ENCODE data around the gene ENO1.

DNA sequence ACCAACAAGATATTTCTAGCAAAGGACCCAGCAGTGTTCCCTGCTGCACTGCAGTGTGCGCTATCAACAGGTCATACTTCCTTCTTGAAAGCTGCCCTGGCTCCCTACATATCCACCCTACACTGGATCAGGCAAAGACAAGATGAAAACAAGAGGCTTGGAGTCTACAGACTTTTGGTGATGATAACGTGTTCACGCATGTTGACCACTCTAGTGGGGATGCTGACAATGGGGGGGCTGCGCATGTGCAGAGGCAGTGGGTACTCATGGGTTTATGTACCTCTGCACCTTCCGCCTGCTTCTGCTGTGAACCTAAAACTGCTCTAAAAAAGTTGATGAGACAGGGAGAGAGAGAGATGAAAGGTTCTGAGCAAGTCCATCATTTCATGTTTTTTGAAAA is 5.5 kb downstream of the ENO1 start:
- no peak for TF ChIP-seq ATF7 (IDR thresholded peaks at IDR 0.05; ENCODE audit: low read depth)
- TF ChIP-seq, protein P1, sequence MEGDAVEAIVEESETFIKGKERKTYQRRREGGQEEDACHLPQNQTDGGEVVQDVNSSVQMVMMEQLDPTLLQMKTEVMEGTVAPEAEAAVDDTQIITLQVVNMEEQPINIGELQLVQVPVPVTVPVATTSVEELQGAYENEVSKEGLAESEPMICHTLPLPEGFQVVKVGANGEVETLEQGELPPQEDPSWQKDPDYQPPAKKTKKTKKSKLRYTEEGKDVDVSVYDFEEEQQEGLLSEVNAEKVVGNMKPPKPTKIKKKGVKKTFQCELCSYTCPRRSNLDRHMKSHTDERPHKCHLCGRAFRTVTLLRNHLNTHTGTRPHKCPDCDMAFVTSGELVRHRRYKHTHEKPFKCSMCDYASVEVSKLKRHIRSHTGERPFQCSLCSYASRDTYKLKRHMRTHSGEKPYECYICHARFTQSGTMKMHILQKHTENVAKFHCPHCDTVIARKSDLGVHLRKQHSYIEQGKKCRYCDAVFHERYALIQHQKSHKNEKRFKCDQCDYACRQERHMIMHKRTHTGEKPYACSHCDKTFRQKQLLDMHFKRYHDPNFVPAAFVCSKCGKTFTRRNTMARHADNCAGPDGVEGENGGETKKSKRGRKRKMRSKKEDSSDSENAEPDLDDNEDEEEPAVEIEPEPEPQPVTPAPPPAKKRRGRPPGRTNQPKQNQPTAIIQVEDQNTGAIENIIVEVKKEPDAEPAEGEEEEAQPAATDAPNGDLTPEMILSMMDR (IDR thresholded peaks at IDR 0.05 in 2 of 3, conservative IDR thresholded peaks at IDR 0.05 in 1 of 3; ENCODE audit: control insufficient read depth in 2 of 3, extremely low read depth in 1 of 3, insufficient read depth in 1 of 3, low read depth in 3 of 3, low read length in 3 of 3), result no peak
- TF ChIP-seq ZZZ3 (IDR thresholded peaks at IDR 0.05; ENCODE audit: control insufficient read depth, insufficient read length, low read depth), result no peak
- no peak for TF ChIP-seq PAX8 (IDR thresholded peaks at IDR 0.05)
- TF ChIP-seq MXI1 (IDR thresholded peaks at IDR 0.05; ENCODE audit: low read depth, low read length), result no peak
- TF ChIP-seq, protein P2, sequence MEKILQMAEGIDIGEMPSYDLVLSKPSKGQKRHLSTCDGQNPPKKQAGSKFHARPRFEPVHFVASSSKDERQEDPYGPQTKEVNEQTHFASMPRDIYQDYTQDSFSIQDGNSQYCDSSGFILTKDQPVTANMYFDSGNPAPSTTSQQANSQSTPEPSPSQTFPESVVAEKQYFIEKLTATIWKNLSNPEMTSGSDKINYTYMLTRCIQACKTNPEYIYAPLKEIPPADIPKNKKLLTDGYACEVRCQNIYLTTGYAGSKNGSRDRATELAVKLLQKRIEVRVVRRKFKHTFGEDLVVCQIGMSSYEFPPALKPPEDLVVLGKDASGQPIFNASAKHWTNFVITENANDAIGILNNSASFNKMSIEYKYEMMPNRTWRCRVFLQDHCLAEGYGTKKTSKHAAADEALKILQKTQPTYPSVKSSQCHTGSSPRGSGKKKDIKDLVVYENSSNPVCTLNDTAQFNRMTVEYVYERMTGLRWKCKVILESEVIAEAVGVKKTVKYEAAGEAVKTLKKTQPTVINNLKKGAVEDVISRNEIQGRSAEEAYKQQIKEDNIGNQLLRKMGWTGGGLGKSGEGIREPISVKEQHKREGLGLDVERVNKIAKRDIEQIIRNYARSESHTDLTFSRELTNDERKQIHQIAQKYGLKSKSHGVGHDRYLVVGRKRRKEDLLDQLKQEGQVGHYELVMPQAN (conservative IDR thresholded peaks at IDR 0.05), result no peak
- TF ChIP-seq MYC (IDR thresholded peaks at IDR 0.05; ENCODE audit: insufficient read depth, insufficient read length, insufficient replicate concordance, low read length, severe bottlenecking), result no peak
- TF ChIP-seq, protein P3, sequence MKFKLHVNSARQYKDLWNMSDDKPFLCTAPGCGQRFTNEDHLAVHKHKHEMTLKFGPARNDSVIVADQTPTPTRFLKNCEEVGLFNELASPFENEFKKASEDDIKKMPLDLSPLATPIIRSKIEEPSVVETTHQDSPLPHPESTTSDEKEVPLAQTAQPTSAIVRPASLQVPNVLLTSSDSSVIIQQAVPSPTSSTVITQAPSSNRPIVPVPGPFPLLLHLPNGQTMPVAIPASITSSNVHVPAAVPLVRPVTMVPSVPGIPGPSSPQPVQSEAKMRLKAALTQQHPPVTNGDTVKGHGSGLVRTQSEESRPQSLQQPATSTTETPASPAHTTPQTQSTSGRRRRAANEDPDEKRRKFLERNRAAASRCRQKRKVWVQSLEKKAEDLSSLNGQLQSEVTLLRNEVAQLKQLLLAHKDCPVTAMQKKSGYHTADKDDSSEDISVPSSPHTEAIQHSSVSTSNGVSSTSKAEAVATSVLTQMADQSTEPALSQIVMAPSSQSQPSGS (IDR thresholded peaks at IDR 0.05; ENCODE audit: low read length), result no peak
- TF ChIP-seq, protein P4, sequence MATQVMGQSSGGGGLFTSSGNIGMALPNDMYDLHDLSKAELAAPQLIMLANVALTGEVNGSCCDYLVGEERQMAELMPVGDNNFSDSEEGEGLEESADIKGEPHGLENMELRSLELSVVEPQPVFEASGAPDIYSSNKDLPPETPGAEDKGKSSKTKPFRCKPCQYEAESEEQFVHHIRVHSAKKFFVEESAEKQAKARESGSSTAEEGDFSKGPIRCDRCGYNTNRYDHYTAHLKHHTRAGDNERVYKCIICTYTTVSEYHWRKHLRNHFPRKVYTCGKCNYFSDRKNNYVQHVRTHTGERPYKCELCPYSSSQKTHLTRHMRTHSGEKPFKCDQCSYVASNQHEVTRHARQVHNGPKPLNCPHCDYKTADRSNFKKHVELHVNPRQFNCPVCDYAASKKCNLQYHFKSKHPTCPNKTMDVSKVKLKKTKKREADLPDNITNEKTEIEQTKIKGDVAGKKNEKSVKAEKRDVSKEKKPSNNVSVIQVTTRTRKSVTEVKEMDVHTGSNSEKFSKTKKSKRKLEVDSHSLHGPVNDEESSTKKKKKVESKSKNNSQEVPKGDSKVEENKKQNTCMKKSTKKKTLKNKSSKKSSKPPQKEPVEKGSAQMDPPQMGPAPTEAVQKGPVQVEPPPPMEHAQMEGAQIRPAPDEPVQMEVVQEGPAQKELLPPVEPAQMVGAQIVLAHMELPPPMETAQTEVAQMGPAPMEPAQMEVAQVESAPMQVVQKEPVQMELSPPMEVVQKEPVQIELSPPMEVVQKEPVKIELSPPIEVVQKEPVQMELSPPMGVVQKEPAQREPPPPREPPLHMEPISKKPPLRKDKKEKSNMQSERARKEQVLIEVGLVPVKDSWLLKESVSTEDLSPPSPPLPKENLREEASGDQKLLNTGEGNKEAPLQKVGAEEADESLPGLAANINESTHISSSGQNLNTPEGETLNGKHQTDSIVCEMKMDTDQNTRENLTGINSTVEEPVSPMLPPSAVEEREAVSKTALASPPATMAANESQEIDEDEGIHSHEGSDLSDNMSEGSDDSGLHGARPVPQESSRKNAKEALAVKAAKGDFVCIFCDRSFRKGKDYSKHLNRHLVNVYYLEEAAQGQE (IDR thresholded peaks at IDR 0.05; ENCODE audit: low read depth, low read length), result no peak

All from GM12878 (cell line).